B cell (primary cell): Measurements from ENCODE around the gene PDGFA.

ENCODE experiments used
- CTCF ChIP-seq: fragments of 200-600 bp; IDR thresholded peaks from one replicate; pipeline ENCODE4 v1.8.0; 2022; ENCODE audit warnings: antibody characterized with exemption, mild to moderate bottlenecking
- EZH2 ChIP-seq: IDR thresholded peaks from 2 replicates; pipeline ENCODE4 v1.6.1; 2012; ENCODE audit warnings: borderline replicate concordance, low read depth, mild to moderate bottlenecking, moderate library complexity, low read length; ENCODE audit not compliant: insufficient read depth, poor library complexity, severe bottlenecking

GRCh38 chr7:463362-463781, 56.3 kb downstream of the PDGFA start:
- TF ChIP-seq CTCF (no peak), EZH2 (no peak)
